Heart right ventricle (tissue), 16 donors: ENCODE results near the gene GGTA1. TPM values are rescaled to one million over a fixed set of nuclear protein-coding genes. Genes with fewer than 3 reads are reported as not detected.

Experiments
- ATAC-seq, 8 donors: fragments of 200-7000 bp; cut with Tn5 transposase; one replicate each; pipeline ENCODE4 v1.9.1; 2020; ENCODE audit warnings: mild to moderate bottlenecking in 8 of 8, moderate library complexity in 8 of 8, moderate number of reproducible peaks in 1 of 8
- DNase-seq, 2 donors: peaks; one replicate each; pipeline ENCODE4 v3.0.0-alpha.2; 2020
- H3K27ac ChIP-seq, 10 donors: fragments of 200-600 bp; sonication (generic) in 2 of 10; one replicate each; pipeline versions ENCODE4 v1.5.0 to v1.8.0; 2020 to 2022; ENCODE audit warnings: mild to moderate bottlenecking in 3 of 10
- H3K27me3 ChIP-seq, 7 donors: fragments of 200-600 bp; one replicate each; pipeline ENCODE4 v1.8.0; 2021 to 2022; ENCODE audit warnings: mild to moderate bottlenecking in 2 of 7
- H3K36me3 ChIP-seq, 9 donors: fragments of 200-600 bp; sonication (generic) in 1 of 9; one replicate each; pipeline versions ENCODE4 v1.5.0 to v1.8.0; 2020 to 2022; ENCODE audit warnings: mild to moderate bottlenecking in 2 of 9
- H3K4me1 ChIP-seq, 9 donors: fragments of 200-600 bp; sonication (generic) in 1 of 9; one replicate each; pipeline versions ENCODE4 v1.5.0 to v1.8.0; 2020 to 2022; ENCODE audit warnings: mild to moderate bottlenecking in 4 of 9
- H3K4me3 ChIP-seq, 10 donors: fragments of 200-600 bp; sonication (generic) in 2 of 10; one replicate each; pipeline versions ENCODE4 v1.5.0 to v1.8.0; 2020 to 2022; ENCODE audit warnings: mild to moderate bottlenecking in 7 of 10, moderate library complexity in 2 of 10
- H3K9me3 ChIP-seq, 11 donors: fragments of 200-600 bp in 10 of 11; sonication (generic) in 2 of 11; one replicate each; pipeline versions ENCODE4 v1.5.0 to v1.8.0; 2013 to 2022; ENCODE audit warnings: mild to moderate bottlenecking in 2 of 11, control low read depth in 1 of 11, moderate library complexity in 1 of 11
- CTCF ChIP-seq, 9 donors: fragments of 200-600 bp; sonication (generic) in 2 of 9; IDR thresholded peaks; one replicate each; pipeline versions ENCODE4 v1.5.0 to v1.8.0; 2021 to 2022; ENCODE audit warnings: antibody characterized with exemption in 9 of 9, mild to moderate bottlenecking in 5 of 9, moderate library complexity in 1 of 9
- WGBS, 2 donors: extraction: QIAGEN DNeasy Blood & Tissue Kit; methylation state at CpG; one replicate each; pipeline ENCODE4 v1.1.7; 2013; ENCODE audit warnings: inconsistent platforms in 1 of 2; 5-methylcytosine and 5-hydroxymethylcytosine counted together
- intact Hi-C, 10 donors: fragments of 100-400 bp; cut with DNase I; formaldehyde crosslinking; loops; one replicate each; pipeline versions ENCODE4 v1.11.1 to v1.14.2; 2022
- polyA plus RNA-seq, 2 donors: library from polyadenylated mRNA; stranded (reverse); fragments of 200-250 nt; gene quantifications; one replicate each; pipeline ENCODE4 v1.2.3, GENCODE V29; 2013
- total RNA-seq, 10 donors: library from RNA; stranded (reverse); fragmentation: NEBNext Ultra II Directional in 3 of 10; extraction: Animal tissue kit (Norgen Biotek cat#: 25700) in 3 of 10; gene quantifications; one replicate each; pipeline versions ENCODE4 v1.2.1 to v1.2.4, GENCODE V29; 2021 to 2023
- donor health status: Arrhythmogenic right ventricular cardiomyopathy.
- donor health status: ischemic (EF 13 %, LVEDD 7.1; RV severe dilation, severe dysfunction).
- donor health status: healthy with polysubstance abuse.
- donor health status: DM: no; HTN: yes; CAD: no.
- donor health status: DM: no; HTN: no; CAD: no.
- donor health status: ischemic (EF 25% LVEDD 6.9; RV normal size, moderate dysfunction).
- donor health status: ischemic (EF 25% LVEDD 5.7; RV mildly dilated, moderate dysfunction).
- donor health status: healthy.
- donor health status: DM: yes; HTN: yes; CAD: no.
- donor health status: Ischemic cardiomyopathy.
- donor health status: ischemic (EF 35%, LVEDD 5.7; RV mildly dilated, moderate dysfunction).
- donor health status: nonischemic (EF 11% LVEDD 7.7; RV severe dilation, severe dysfunction).
- donor health status: DM: yes; HTN: yes; CAD: no.
- donor health status: PGD.
- donor health status: ischemic (EF 29% LVEDD 5.4; RV normal size, mild dysfunction).
- donor health status: nonischemic (EF 23%, LVEDD 6.1; RV moderate dilation, normal function).

Gene GGTA1
- total and polyA plus RNA-seq, 12 donors: 3.0 to 42.1 (median 13.9) TPM

- Histone ChIP-seq H3K27ac (peak overlapping the region in 1 of 10 donors; percentile 54), H3K4me1 (peaks cover 5 to 21% (median 14%) of the 10 kb centered on the region in 9 donors), H3K4me3 (peak overlapping the region in 1 of 10 donors; percentile 39), H3K36me3 (no peaks in the 10 kb centered on the region), H3K9me3 (no peaks in the 10 kb centered on the region), H3K27me3 (peaks cover 0 to 5% (median 0%) of the 10 kb centered on the region in 7 donors)
- DNase-seq (no peak), ATAC-seq (peak in 2 of 8 donors; percentile 1 to 14)
- TF ChIP-seq CTCF (IDR thresholded peaks at IDR 0.05): no peak
- intact Hi-C loops: loop anchor here (1.0 to 10.0 kb wide), 12 partner anchors 52 to 549 kb away; partner anchors contain the start of gene TTLL11 (in 1 of the 10)
- 44 to 52% methylated on average over 33 of the region's 33 CpGs for WGBS, 2 donors
Observed at GRCh38 chr9:121545150-121545874, 45.7 kb upstream of the GGTA1 start.

- intact Hi-C loops: loop anchor here in 2 of 10 donors (10.0 kb wide), 2 partner anchors 323 to 553 kb away; partner anchors contain the start of gene TTLL11 (in 1 of the 2)
- ATAC-seq (peak in 5 of 8 donors; percentile 16 to 75 (median 41)), DNase-seq (peak in 1 of 2 donors; percentile 43)
- TF ChIP-seq CTCF (IDR thresholded peaks at IDR 0.05): no peak
- 35 to 44% methylated on average over 4 of the region's 4 CpGs for WGBS, 2 donors
- Histone ChIP-seq H3K27me3 (no peaks in the 10 kb centered on the region), H3K36me3 (no peaks in the 10 kb centered on the region), H3K9me3 (no peaks in the 10 kb centered on the region), H3K4me1 (peaks cover 4 to 26% (median 20%) of the 10 kb centered on the region in 9 donors), H3K4me3 (no peak overlapping the region), H3K27ac (peak overlapping the region in 3 of 10 donors; percentile 29 to 52 (median 31))
Observed at GRCh38 chr9:121542025-121542424, 42.4 kb upstream of the GGTA1 start.

- H3K27ac ChIP-seq: no peak overlapping the region
- H3K4me3 ChIP-seq: no peak overlapping the region
- TF ChIP-seq CTCF (IDR thresholded peaks at IDR 0.05): no peak
- intact Hi-C loops: loop anchor here in 2 of 10 donors (10.0 kb wide), 2 partner anchors 324 to 554 kb away; partner anchors contain the start of gene TTLL11 (in 1 of the 2)
- DNase-seq (no peak), ATAC-seq (peak in 1 of 8 donors; percentile 12)
- H3K9me3 ChIP-seq: no peaks in the 10 kb centered on the region
- peaks cover 2 to 25% (median 18%) of the 10 kb centered on the region in 9 donors for H3K4me1 ChIP-seq
- H3K36me3 ChIP-seq: no peaks in the 10 kb centered on the region
- no peaks in the 10 kb centered on the region for H3K27me3 ChIP-seq
- WGBS, 2 donors: 79 to 80% methylated on average over 3 of the region's 3 CpGs
Observed at GRCh38 chr9:121541256-121541655, 41.6 kb upstream of the GGTA1 start.

GRCh38 chr9:121538221-121538620 is 38.6 kb upstream of the GGTA1 start:
- 80 to 86% methylated on average over 7 of the region's 7 CpGs for WGBS, 2 donors

More at GRCh38 chr9:121538221-121538620, 38.6 kb upstream of the GGTA1 start:
- ATAC-seq: peak in 7 of 8 donors; percentile 11 to 63 (median 47)
- Histone ChIP-seq H3K36me3 (no peaks in the 10 kb centered on the region), H3K27me3 (no peaks in the 10 kb centered on the region), H3K4me1 (peaks cover 0 to 15% (median 9%) of the 10 kb centered on the region in 9 donors), H3K9me3 (no peaks in the 10 kb centered on the region), H3K4me3 (no peak overlapping the region), H3K27ac (peak overlapping the region in 1 of 10 donors; percentile 64)
- intact Hi-C loops: loop anchor here in 6 of 10 donors (5.0 to 10.0 kb wide), 4 partner anchors 36 to 76 kb away; partner anchors contain the start of gene GGTA1 (in 1 of the 6)
- peak in 7 of 9 donors; percentile 21 to 54 (median 37) for TF ChIP-seq CTCF (IDR thresholded peaks at IDR 0.05)
- DNase-seq: no peak
